IMR-90 (cell line): ENCODE results near the gene SFXN3. TPM values are rescaled to one million over a fixed set of nuclear protein-coding genes. Genes with fewer than 3 reads are reported as not detected.

Experiments used
- ATAC-seq: fragments of 200-7000 bp; cut with Tn5 transposase; 2 replicates; pipeline ENCODE4 v1.9.1; 2020; ENCODE audit warnings: low read depth, mild to moderate bottlenecking, moderate library complexity
- BruUV-seq: library from RNA; stranded (reverse); fragments of 400-500 nt; replicated peaks from 2 replicates; lab custom pipeline; 2021; lab: Mats Ljungman, UMichigan
- CTCF ChIA-PET: fragments of 300-600 bp; formaldehyde crosslinking; extraction: SDS; loops from one replicate; lab custom pipeline; 2021; ENCODE audit warnings: antibody characterized with exemption; lab: Yijun Ruan, JAX
- POLR2A ChIA-PET: fragments of 300-600 bp; sonication (Branson Sonifier 250); formaldehyde crosslinking; loops from one replicate; lab custom pipeline; 2022; ENCODE audit warnings: antibody characterized with exemption; ENCODE audit not compliant: unreplicated experiment; lab: Charles Lee
- DNase-seq: peaks from one replicate; pipeline ENCODE4 v3.0.0; 2013
- H2AFZ ChIP-seq: replicated peaks from 2 replicates; pipeline ENCODE3; 2013; ENCODE audit warnings: low read length, mild to moderate bottlenecking; ENCODE audit not compliant: poor library complexity
- H2AK5ac ChIP-seq: 2 replicates; pipeline ENCODE4 v1.6.1; 2013; ENCODE audit warnings: low read depth, low read length, inconsistent platforms
- H2AK9ac ChIP-seq: replicated peaks from 2 replicates; pipeline ENCODE3; 2013; ENCODE audit warnings: mild to moderate bottlenecking, low read depth, low read length, moderate library complexity; ENCODE audit not compliant: poor library complexity
- H2BK120ac ChIP-seq: 2 replicates; pipeline ENCODE4 v1.6.1; 2013; ENCODE audit warnings: low read depth, low read length, inconsistent platforms
- H2BK15ac ChIP-seq: 3 replicates; pipeline ENCODE4 v1.6.1; 2013; ENCODE audit warnings: low read depth, low read length, inconsistent platforms
- H2BK20ac ChIP-seq: 2 replicates; pipeline ENCODE4 v1.6.1; 2013; ENCODE audit warnings: low read depth, mild to moderate bottlenecking, inconsistent platforms, low read length, moderate library complexity
- H2BK5ac ChIP-seq: 2 replicates; pipeline ENCODE4 v1.6.1; 2013; ENCODE audit warnings: mild to moderate bottlenecking, low read depth, low read length, inconsistent platforms; ENCODE audit not compliant: poor library complexity, severe bottlenecking
- H3K14ac ChIP-seq: replicated peaks from 2 replicates; pipeline ENCODE4 v1.6.1; 2013; ENCODE audit warnings: low read depth, low read length, inconsistent platforms
- H3K18ac ChIP-seq: 2 replicates; pipeline ENCODE4 v1.6.1; 2013; ENCODE audit warnings: low read depth, low read length, control low read depth
- H3K23ac ChIP-seq: 2 replicates; pipeline ENCODE4 v1.6.1; 2013; ENCODE audit warnings: low read depth, low read length, inconsistent platforms
- H3K27ac ChIP-seq: 2 replicates; pipeline ENCODE4 v1.5.1; 2013; ENCODE audit warnings: mild to moderate bottlenecking, control low read depth, low read length; ENCODE audit not compliant: insufficient read depth
- H3K27me3 ChIP-seq: 2 replicates; pipeline ENCODE4 v1.6.1; 2013; ENCODE audit warnings: low read length; ENCODE audit not compliant: control insufficient read depth, insufficient read depth
- H3K36me3 ChIP-seq: 2 replicates; pipeline ENCODE4 v1.6.1; 2013; ENCODE audit warnings: low read length, mixed read lengths; ENCODE audit not compliant: control insufficient read depth, insufficient read depth
- H3K4ac ChIP-seq: 2 replicates; pipeline ENCODE4 v1.6.1; 2013; ENCODE audit warnings: low read depth, low read length, inconsistent platforms
- H3K4me1 ChIP-seq: 2 replicates; pipeline ENCODE4 v1.6.1; 2013; ENCODE audit warnings: low read length, mixed read lengths; ENCODE audit not compliant: control insufficient read depth, insufficient read depth
- H3K4me2 ChIP-seq: 2 replicates; pipeline ENCODE4 v1.6.1; 2013; ENCODE audit warnings: low read depth, mild to moderate bottlenecking, control low read depth, low read length, moderate library complexity
- H3K4me3 ChIP-seq: 2 replicates; pipeline ENCODE4 v1.5.1; 2013; ENCODE audit warnings: low read depth, mild to moderate bottlenecking, control low read depth, low read length, moderate library complexity; ENCODE audit not compliant: insufficient read depth
- H3K56ac ChIP-seq: 2 replicates; pipeline ENCODE4 v1.6.1; 2013; ENCODE audit warnings: low read length, inconsistent platforms; ENCODE audit not compliant: insufficient read depth; ENCODE audit errors: extremely low read depth
- H3K79me1 ChIP-seq, 2 experiments: 2 replicates each; pipeline ENCODE4 v1.6.1; 2013; ENCODE audit warnings: low read length in 2 of 2, inconsistent platforms in 1 of 2, low read depth in 1 of 2
- H3K9ac ChIP-seq: 2 replicates; pipeline ENCODE4 v1.6.1; 2013; ENCODE audit warnings: low read depth, low read length, control low read depth
- H3K9me1 ChIP-seq: 2 replicates; pipeline ENCODE4 v1.6.1; 2013; ENCODE audit warnings: low read length, inconsistent platforms; ENCODE audit not compliant: insufficient read depth
- H3K9me3 ChIP-seq: 2 replicates; pipeline ENCODE4 v1.6.1; 2013; ENCODE audit warnings: low read length; ENCODE audit not compliant: control insufficient read depth, insufficient read depth
- H4K20me1 ChIP-seq: 2 replicates; pipeline ENCODE4 v1.6.1; 2013; ENCODE audit warnings: low read length, inconsistent platforms; ENCODE audit not compliant: insufficient read depth
- H4K5ac ChIP-seq: 2 replicates; pipeline ENCODE4 v1.6.1; 2013; ENCODE audit warnings: mild to moderate bottlenecking, low read depth, low read length, control low read depth
- H4K8ac ChIP-seq, 2 experiments: 2 replicates each; pipeline ENCODE4 v1.6.1; 2013; ENCODE audit warnings: low read depth in 2 of 2, low read length in 2 of 2, control low read depth in 1 of 2, inconsistent platforms in 1 of 2
- H4K91ac ChIP-seq: 2 replicates; pipeline ENCODE4 v1.6.1; 2013; ENCODE audit warnings: low read depth, low read length, inconsistent platforms; ENCODE audit not compliant: insufficient read depth
- MAFK ChIP-seq: IDR thresholded peaks from 2 replicates; pipeline ENCODE4 v1.6.1; 2012; ENCODE audit warnings: low read depth, low read length, improper control_type of control experiment
- MAZ ChIP-seq: IDR thresholded peaks from 2 replicates; pipeline ENCODE4 v1.6.1; 2012; ENCODE audit warnings: low read depth, mild to moderate bottlenecking, low read length, improper control_type of control experiment, moderate library complexity, borderline replicate concordance
- POLR2A ChIP-seq: IDR thresholded peaks from 2 replicates; pipeline ENCODE4 v1.6.1; 2012; ENCODE audit warnings: mild to moderate bottlenecking, low read depth, low read length
- RAD21 ChIP-seq: IDR thresholded peaks from 2 replicates; pipeline ENCODE4 v1.6.1; 2012; ENCODE audit warnings: low read length, improper control_type of control experiment
- RFX5 ChIP-seq: IDR thresholded peaks from 2 replicates; pipeline ENCODE4 v1.8.0; 2012; ENCODE audit warnings: low read depth, mild to moderate bottlenecking, low read length, moderate library complexity
- SMC3 ChIP-seq: fragments of 150-350 bp; IDR thresholded peaks from 2 replicates; pipeline ENCODE4 v1.6.1; 2016; ENCODE audit warnings: low read depth, mild to moderate bottlenecking, antibody characterized with exemption, low read length, moderate library complexity
- WGBS, 2 experiments: methylation state at CpG; one replicate each; pipeline versions ENCODE4 v1.1.5 to v1.1.7; 2013; ENCODE audit warnings: missing lambda C conversion rate in 2 of 2; ENCODE audit not compliant: insufficient read length in 1 of 2; ENCODE audit errors: extremely low coverage in 2 of 2; 5-methylcytosine and 5-hydroxymethylcytosine counted together
- dilution Hi-C: fragments of 300-500 bp; cut with HindIII; formaldehyde crosslinking; loops from one replicate; pipeline ENCODE4 v1.14.3; 2018; ENCODE audit warnings: low sequenced_read_pairs; ENCODE audit not compliant: unreplicated experiment
- in situ Hi-C: fragments of 300-500 bp; cut with MboI; formaldehyde crosslinking; loops from 3 replicates; pipeline ENCODE4 v1.14.3; 2019; ENCODE audit warnings: low sequenced_read_pairs, inconsistent platforms, mixed read lengths
- intact Hi-C: fragments of 100-400 bp; cut with micrococcal nuclease; formaldehyde crosslinking; loops from 2 replicates; pipeline ENCODE4 v1.10.0; 2022
- polyA plus RNA-seq, 3 experiments: library from polyadenylated mRNA; depleted of rRNA; stranded (reverse); fragments of >200 nt; gene quantifications; 2 replicates each; pipeline ENCODE4 v1.2.3, GENCODE V29; 2012; ENCODE audit warnings: low replicate concordance in 1 of 3
- total RNA-seq: library from RNA; depleted of rRNA; stranded (reverse); fragments of >200 nt; gene quantifications from 2 replicates; pipeline ENCODE4 v1.2.3, GENCODE V29; 2012
- TF ChIP-seq, protein P1 (sequence below): fragments of 150-350 bp; IDR thresholded peaks from 2 replicates; pipeline ENCODE4 v1.6.1; 2017; ENCODE audit warnings: mild to moderate bottlenecking, antibody characterized with exemption, low read length, low read depth
- TF ChIP-seq, protein P2 (sequence below): fragments of 150-350 bp; IDR thresholded peaks from 2 replicates; pipeline ENCODE4 v1.6.1; 2016; ENCODE audit warnings: low read depth, mild to moderate bottlenecking, low read length, moderate library complexity, borderline replicate concordance

Gene SFXN3
- total and polyA plus RNA-seq, 2 of the 4 experiments (the other 2 are of a cell fraction) = 64.7 to 77.2 TPM

DNA sequence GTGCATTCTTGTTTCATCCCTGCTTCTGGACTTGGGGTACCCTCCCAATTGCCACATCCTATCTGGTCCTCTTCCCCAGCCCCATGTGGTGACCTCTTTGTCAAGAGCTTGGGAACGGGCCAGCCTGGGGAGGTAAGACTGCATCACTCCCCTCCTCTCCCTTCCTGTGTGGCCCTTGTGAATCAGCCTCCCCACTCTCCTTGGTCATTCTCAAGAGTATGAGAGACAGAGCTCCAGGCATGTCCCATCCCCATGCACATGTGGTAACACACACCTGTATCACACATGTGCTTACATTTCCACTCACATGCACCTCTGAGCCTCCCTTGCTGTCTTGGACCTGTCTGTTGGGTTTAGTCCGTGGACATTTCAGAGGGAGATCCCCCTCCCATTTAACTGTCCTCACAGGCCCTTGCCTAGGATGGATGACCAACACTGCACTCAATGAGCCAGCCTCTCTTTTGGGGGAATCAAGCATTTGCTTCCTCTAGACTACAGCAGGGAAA, 46.3 kb upstream of the SFXN3 start:
- Histone ChIP-seq H2BK20ac (no peak overlapping the region), H2AK5ac (no peak overlapping the region), H3K4ac (no peak overlapping the region), H2AK9ac (no peak overlapping the region), H3K18ac (no peak overlapping the region), H2AFZ (no peak overlapping the region), H4K5ac (no peak overlapping the region), H4K91ac (no peak overlapping the region), H3K9me1 (peaks cover 13% of the 10 kb centered on the region), H4K8ac (no peak overlapping the region), H3K27me3 (no peaks in the 10 kb centered on the region), H4K20me1 (0 out of 2 replicates have a peak, but pooled peaks cover 3% of the 10 kb centered on the region), H3K56ac (no peak overlapping the region), H3K36me3 (peaks cover 30% of the 10 kb centered on the region), H3K9me3 (no peaks in the 10 kb centered on the region), H2BK120ac (no peak overlapping the region), H3K4me3 (no peak overlapping the region), H2BK15ac (no peak overlapping the region), H3K27ac (no peak overlapping the region), H3K9ac (no peak overlapping the region), H3K4me2 (no peak overlapping the region), H3K14ac (no peak overlapping the region), H3K23ac (no peak overlapping the region), H2BK5ac (no peak overlapping the region), H3K4me1 (peaks cover 8% of the 10 kb centered on the region; the same call in 1 of the 2 replicates), H3K79me1 (peaks cover 43 to 56% of the 10 kb centered on the region in 2 experiments)
- no peak for DNase-seq
- dilution Hi-C loops (no loop called here), intact Hi-C loops (no loop called here), in situ Hi-C loops (no loop called here)
- WGBS, 2 experiments = no CpG with 5 or more reads among the region's 2 CpGs
- ChIA-PET CTCF (no interaction called here), POLR2A (no interaction called here)
- BruUV-seq = no TSS peak
- ATAC-seq = no peak
- no peak for TF ChIP-seq MAZ
- TF ChIP-seq RFX5 = no peak
- TF ChIP-seq, protein P1, sequence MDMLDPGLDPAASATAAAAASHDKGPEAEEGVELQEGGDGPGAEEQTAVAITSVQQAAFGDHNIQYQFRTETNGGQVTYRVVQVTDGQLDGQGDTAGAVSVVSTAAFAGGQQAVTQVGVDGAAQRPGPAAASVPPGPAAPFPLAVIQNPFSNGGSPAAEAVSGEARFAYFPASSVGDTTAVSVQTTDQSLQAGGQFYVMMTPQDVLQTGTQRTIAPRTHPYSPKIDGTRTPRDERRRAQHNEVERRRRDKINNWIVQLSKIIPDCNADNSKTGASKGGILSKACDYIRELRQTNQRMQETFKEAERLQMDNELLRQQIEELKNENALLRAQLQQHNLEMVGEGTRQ = no peak
- TF ChIP-seq, protein P2, sequence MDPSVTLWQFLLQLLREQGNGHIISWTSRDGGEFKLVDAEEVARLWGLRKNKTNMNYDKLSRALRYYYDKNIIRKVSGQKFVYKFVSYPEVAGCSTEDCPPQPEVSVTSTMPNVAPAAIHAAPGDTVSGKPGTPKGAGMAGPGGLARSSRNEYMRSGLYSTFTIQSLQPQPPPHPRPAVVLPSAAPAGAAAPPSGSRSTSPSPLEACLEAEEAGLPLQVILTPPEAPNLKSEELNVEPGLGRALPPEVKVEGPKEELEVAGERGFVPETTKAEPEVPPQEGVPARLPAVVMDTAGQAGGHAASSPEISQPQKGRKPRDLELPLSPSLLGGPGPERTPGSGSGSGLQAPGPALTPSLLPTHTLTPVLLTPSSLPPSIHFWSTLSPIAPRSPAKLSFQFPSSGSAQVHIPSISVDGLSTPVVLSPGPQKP = no peak
- TF ChIP-seq RAD21 = no peak
- TF ChIP-seq SMC3 = no peak
- TF ChIP-seq POLR2A = no peak
- no peak for TF ChIP-seq MAFK
